ES-I3 (cell line): Measurements from ENCODE around the gene PDE11A.
"Not testable (repeated sequence)": the region's sequence is repeated elsewhere in the genome, so short reads cannot be mapped to it uniquely, and the experiment has no call there.

Experiments used
- H3K36me3 ChIP-seq: 2 replicates; pipeline ENCODE4 v1.6.1; 2013; ENCODE audit warnings: mild to moderate bottlenecking, low read length, control low read depth, moderate library complexity; ENCODE audit not compliant: insufficient read depth
- H3K4me1 ChIP-seq: 2 replicates; pipeline ENCODE4 v1.6.1; 2013; ENCODE audit warnings: mild to moderate bottlenecking, control low read depth, low read length; ENCODE audit not compliant: insufficient read depth
- H3K9ac ChIP-seq: 2 replicates; pipeline ENCODE4 v1.6.1; 2013; ENCODE audit warnings: low read depth, mild to moderate bottlenecking, low read length, moderate library complexity
- H3K9me3 ChIP-seq: 2 replicates; pipeline ENCODE4 v1.6.1; 2013; ENCODE audit warnings: mild to moderate bottlenecking, low read length, moderate library complexity; ENCODE audit not compliant: control insufficient read depth, insufficient read depth

Gene PDE11A

GRCh38 chr2:178093471-178093870 lies 20.9 kb upstream of the PDE11A start:
- Histone ChIP-seq H3K9me3 (no peaks in the 10 kb centered on the region), H3K4me1 (no peaks in the 10 kb centered on the region), H3K9ac (no peak overlapping the region), H3K36me3 (no peaks in the 10 kb centered on the region)

GRCh38 chr2:178088774-178089270 lies 16.2 kb upstream of the PDE11A start:
- Histone ChIP-seq H3K9me3 (no peaks in the 10 kb centered on the region), H3K36me3 (no peaks in the 10 kb centered on the region), H3K9ac (no peak overlapping the region), H3K4me1 (no peaks in the 10 kb centered on the region)

GRCh38 chr2:178084273-178084672 lies 11.7 kb upstream of the PDE11A start:
- Histone ChIP-seq H3K4me1 (no peaks in the 10 kb centered on the region), H3K9me3 (no peaks in the 10 kb centered on the region), H3K36me3 (no peaks in the 10 kb centered on the region), H3K9ac (no peak overlapping the region)

GRCh38 chr2:178082408-178083045 lies 9.9 kb upstream of the PDE11A start:
- H3K9ac ChIP-seq: no peak overlapping the region
- no peaks in the 10 kb centered on the region for H3K4me1 ChIP-seq
- no peaks in the 10 kb centered on the region for H3K36me3 ChIP-seq
- no peaks in the 10 kb centered on the region for H3K9me3 ChIP-seq

GRCh38 chr2:178079279-178079678 lies 6.7 kb upstream of the PDE11A start:
- H3K9me3 ChIP-seq, H3K36me3 ChIP-seq, H3K4me1 ChIP-seq, H3K9ac ChIP-seq: not testable (repeated sequence)

GRCh38 chr2:178076130-178076529 lies 3.6 kb upstream of the PDE11A start:
- H3K9ac ChIP-seq: no peak overlapping the region
- H3K9me3 ChIP-seq: no peaks in the 10 kb centered on the region
- H3K4me1 ChIP-seq: peaks cover 4% of the 10 kb centered on the region; the same call in 1 of the 2 replicates
- no peaks in the 10 kb centered on the region for H3K36me3 ChIP-seq

GRCh38 chr2:178075006-178075326 lies 2.4 kb upstream of the PDE11A start:
- Histone ChIP-seq H3K9ac (no peak overlapping the region), H3K9me3 (no peaks in the 10 kb centered on the region), H3K4me1 (peaks cover 4% of the 10 kb centered on the region; the same call in 1 of the 2 replicates), H3K36me3 (no peaks in the 10 kb centered on the region)

- Histone ChIP-seq H3K4me1 (peaks cover 4% of the 10 kb centered on the region; the same call in 1 of the 2 replicates), H3K9ac (no peak overlapping the region), H3K9me3 (no peaks in the 10 kb centered on the region), H3K36me3 (no peaks in the 10 kb centered on the region)
These were observed 1.8 kb upstream of the PDE11A start for GRCh38 chr2:178074123-178075005.

- Histone ChIP-seq H3K4me1 (peaks cover 4% of the 10 kb centered on the region; the same call in 1 of the 2 replicates), H3K9me3 (no peaks in the 10 kb centered on the region), H3K9ac (peak overlapping the region; percentile 66; the same call in 1 of the 2 replicates), H3K36me3 (no peaks in the 10 kb centered on the region)
These were observed 586 bp downstream of the PDE11A start for GRCh38 chr2:178072000-178072382.

- no peaks in the 10 kb centered on the region for H3K9me3 ChIP-seq
- no peak overlapping the region for H3K9ac ChIP-seq
- H3K36me3 ChIP-seq: no peaks in the 10 kb centered on the region
- H3K4me1 ChIP-seq: peaks cover 4% of the 10 kb centered on the region; the same call in 1 of the 2 replicates
These were observed 1.8 kb downstream of the PDE11A start for GRCh38 chr2:178070824-178071223.

GRCh38 chr2:178069551-178069950 lies 3.0 kb downstream of the PDE11A start:
- Histone ChIP-seq H3K4me1 (peaks cover 4% of the 10 kb centered on the region; the same call in 1 of the 2 replicates), H3K9me3 (no peaks in the 10 kb centered on the region), H3K36me3 (no peaks in the 10 kb centered on the region), H3K9ac (no peak overlapping the region)

- H3K9me3 ChIP-seq: no peaks in the 10 kb centered on the region
- no peaks in the 10 kb centered on the region for H3K36me3 ChIP-seq
- peaks cover 4% of the 10 kb centered on the region; the same call in 1 of the 2 replicates for H3K4me1 ChIP-seq
- H3K9ac ChIP-seq: no peak overlapping the region
These were observed 3.6 kb downstream of the PDE11A start for GRCh38 chr2:178068823-178069454.

- Histone ChIP-seq H3K36me3 (no peaks in the 10 kb centered on the region), H3K4me1 (no peaks in the 10 kb centered on the region), H3K9ac (no peak overlapping the region), H3K9me3 (no peaks in the 10 kb centered on the region)
These were observed 5.5 kb downstream of the PDE11A start for GRCh38 chr2:178066890-178067669.

- H3K36me3 ChIP-seq: no peaks in the 10 kb centered on the region
- H3K4me1 ChIP-seq: no peaks in the 10 kb centered on the region
- H3K9ac ChIP-seq: no peak overlapping the region
- H3K9me3 ChIP-seq: no peaks in the 10 kb centered on the region
These were observed 6.3 kb downstream of the PDE11A start for GRCh38 chr2:178066324-178066723.
